Muscle layer of duodenum (tissue), 2 donors: Measurements from ENCODE around the gene OPALIN.

ENCODE experiments used
- H3K27ac ChIP-seq: one replicate; pipeline ENCODE4 v1.7.0; 2013; ENCODE audit warnings: mild to moderate bottlenecking, low read length
- H3K27me3 ChIP-seq: one replicate; pipeline ENCODE4 v1.7.0; 2013; ENCODE audit warnings: low read depth, mild to moderate bottlenecking, control low read depth, low read length
- H3K36me3 ChIP-seq, 2 donors: one replicate each; pipeline ENCODE4 v1.7.0; 2013; ENCODE audit warnings: low read length in 2 of 2, control low read depth in 1 of 2, mild to moderate bottlenecking in 1 of 2; ENCODE audit not compliant: insufficient read depth in 2 of 2, control insufficient read depth in 1 of 2
- H3K4me1 ChIP-seq, 2 donors: one replicate each; pipeline ENCODE4 v1.7.0; 2013; ENCODE audit warnings: low read length in 2 of 2, mild to moderate bottlenecking in 2 of 2, control low read depth in 1 of 2, moderate library complexity in 1 of 2; ENCODE audit not compliant: insufficient read depth in 2 of 2, control insufficient read depth in 1 of 2
- H3K4me3 ChIP-seq, 2 donors: one replicate each; pipeline ENCODE4 v1.7.0; 2013; ENCODE audit warnings: low read length in 2 of 2, low read depth in 1 of 2, mild to moderate bottlenecking in 1 of 2
- H3K9me3 ChIP-seq, 2 donors: one replicate each; pipeline ENCODE4 v1.7.0; 2013; ENCODE audit warnings: low read length in 2 of 2, control low read depth in 1 of 2, mild to moderate bottlenecking in 1 of 2; ENCODE audit not compliant: control insufficient read depth in 1 of 2
- donor health status: healthy.

The OPALIN gene

DNA sequence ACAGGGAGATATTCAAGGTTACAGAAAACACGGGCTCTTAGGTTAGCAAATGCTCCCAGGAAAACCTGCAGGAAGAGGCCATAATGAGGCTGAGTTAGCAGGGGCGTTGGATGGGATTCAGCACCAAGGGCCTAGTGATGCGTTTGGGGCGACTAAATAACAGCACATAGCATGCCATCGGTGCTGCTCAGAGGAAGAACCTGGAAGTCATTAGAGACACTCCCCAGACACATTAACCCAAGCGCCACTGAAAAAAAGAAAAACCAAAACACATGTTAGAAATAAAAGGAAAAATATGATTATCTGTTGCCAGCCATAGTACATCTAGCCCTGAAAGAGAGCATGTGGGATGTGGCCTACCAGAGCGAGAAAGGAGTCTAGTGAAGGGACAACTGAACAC, 28.8 kb upstream of the OPALIN start:
- Histone ChIP-seq H3K27ac (no peak overlapping the region), H3K9me3 (no peaks in the 10 kb centered on the region)

DNA sequence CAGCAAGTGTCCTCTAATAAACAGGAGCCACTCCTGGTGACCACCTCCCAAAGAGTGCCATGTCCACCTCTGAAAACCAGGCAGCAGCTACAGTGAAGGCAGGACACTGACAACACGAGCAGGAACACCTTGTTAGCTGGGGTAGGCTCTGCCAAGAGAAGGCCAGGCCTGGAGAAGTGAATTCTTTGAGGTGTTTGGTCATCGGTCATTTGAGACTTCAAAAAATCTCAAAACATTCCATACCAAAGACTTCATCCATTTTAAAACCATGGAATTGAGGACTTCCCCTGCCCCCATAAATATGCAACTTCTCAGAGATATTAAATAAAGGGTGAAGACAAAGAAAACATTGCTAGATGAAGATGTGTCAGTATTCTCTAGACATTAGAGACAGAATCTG, 28.4 kb upstream of the OPALIN start:
- Histone ChIP-seq H3K4me1 (no peaks in the 10 kb centered on the region), H3K9me3 (no peaks in the 10 kb centered on the region), H3K27me3 (no peaks in the 10 kb centered on the region), H3K4me3 (no peak overlapping the region), H3K27ac (no peak overlapping the region), H3K36me3 (no peaks in the 10 kb centered on the region)

More for the DNA sequence above, 28.8 kb upstream of the OPALIN start:
- no peak overlapping the region for H3K4me3 ChIP-seq
- no peaks in the 10 kb centered on the region for H3K4me1 ChIP-seq
- no peaks in the 10 kb centered on the region for H3K36me3 ChIP-seq
- H3K27me3 ChIP-seq, result no peaks in the 10 kb centered on the region

DNA sequence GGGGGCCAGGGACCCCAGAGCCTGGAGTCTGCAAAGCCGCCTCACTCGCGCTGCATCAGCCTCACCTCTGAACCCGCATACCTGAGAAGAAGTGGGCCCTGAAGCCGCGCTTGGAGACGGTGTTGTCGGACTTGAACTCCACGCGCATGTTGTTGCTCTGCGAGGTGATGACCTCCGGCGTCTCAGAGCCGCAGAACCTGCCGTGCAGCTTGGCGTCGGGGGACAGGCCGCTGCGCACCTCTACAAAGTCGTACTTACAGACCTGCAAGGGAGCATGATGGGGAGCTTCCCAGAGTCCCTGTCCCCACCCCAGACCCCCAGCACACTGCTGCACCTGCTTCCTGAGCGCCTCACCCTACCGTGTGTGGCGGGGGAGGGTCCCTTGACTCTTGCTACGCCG, 25.7 kb upstream of the OPALIN start:
- Histone ChIP-seq H3K4me3 (no peak overlapping the region), H3K9me3 (no peaks in the 10 kb centered on the region), H3K36me3 (no peaks in the 10 kb centered on the region), H3K4me1 (no peaks in the 10 kb centered on the region), H3K27ac (no peak overlapping the region), H3K27me3 (no peaks in the 10 kb centered on the region)

DNA sequence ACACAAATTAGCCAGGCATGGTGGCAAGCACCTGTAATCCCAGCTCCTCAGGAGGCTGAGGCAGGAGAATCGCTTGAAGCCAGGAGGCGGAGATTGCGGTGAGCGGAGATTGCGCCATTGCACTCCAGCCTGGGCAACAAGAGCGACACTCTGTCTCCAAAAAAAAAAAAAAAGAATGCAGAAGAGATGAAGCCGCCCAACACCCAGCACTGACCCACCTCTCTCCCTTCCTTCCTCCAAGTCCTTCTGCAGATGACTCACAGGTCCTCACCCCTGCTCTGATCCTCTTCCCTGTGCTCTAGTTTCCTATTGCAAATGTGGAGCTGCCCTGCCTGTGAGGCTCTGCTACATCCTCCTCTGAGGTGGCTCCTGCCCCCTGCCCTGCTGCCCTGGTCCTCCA, 22.0 kb upstream of the OPALIN start:
- Histone ChIP-seq H3K27me3 (no peaks in the 10 kb centered on the region), H3K4me1 (peaks cover 0 to 17% of the 10 kb centered on the region in 2 donors), H3K9me3 (no peaks in the 10 kb centered on the region), H3K4me3 (no peak overlapping the region), H3K27ac (no peak overlapping the region), H3K36me3 (no peaks in the 10 kb centered on the region)

DNA sequence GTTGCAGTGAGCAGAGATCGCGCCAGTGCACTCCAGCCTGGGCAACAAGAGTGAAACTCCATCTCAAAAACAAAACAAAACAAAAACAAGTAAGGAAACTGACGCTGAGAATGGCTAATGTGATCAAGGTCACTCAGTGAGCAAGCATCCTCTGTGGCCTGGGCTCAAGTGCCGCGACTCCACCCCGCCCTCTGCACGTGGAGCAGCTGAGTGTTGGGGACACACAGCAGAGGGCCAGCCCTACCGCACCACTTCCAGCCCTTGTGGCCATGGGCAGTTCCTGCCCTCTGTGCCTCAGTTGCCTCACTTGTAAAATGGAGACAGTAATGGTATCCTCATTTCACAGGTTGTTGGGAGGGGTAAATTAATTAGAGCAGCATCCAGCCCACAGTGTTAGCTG, 21.0 kb upstream of the OPALIN start:
- Histone ChIP-seq H3K27ac (no peak overlapping the region), H3K27me3 (no peaks in the 10 kb centered on the region), H3K4me1 (peaks cover 0 to 25% of the 10 kb centered on the region in 2 donors)

DNA sequence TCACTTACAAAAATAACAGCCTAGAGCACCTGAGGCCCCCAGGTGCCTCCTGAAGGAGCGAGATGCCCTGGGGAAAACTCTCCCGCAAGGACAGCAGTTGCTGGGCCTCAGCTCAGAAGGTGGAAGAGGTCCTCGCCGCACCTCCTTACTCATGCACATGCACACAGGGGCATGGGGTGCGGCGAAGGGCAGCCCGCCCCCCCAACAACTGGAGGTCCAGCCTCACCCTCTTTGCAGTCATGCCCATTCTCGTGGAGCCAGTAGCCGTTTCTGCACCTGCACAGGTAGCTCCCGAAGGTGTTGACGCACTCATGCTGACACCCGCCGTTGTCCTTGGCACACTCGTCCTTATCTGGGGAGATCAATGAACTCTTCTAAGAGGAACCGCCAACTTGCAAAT, 19.9 kb upstream of the OPALIN start:
- no peak overlapping the region for H3K4me3 ChIP-seq
- H3K27ac ChIP-seq, result no peak overlapping the region
- H3K36me3 ChIP-seq, result no peaks in the 10 kb centered on the region
- H3K27me3 ChIP-seq, result no peaks in the 10 kb centered on the region
- peaks cover 0 to 25% of the 10 kb centered on the region in 2 donors for H3K4me1 ChIP-seq
- no peaks in the 10 kb centered on the region for H3K9me3 ChIP-seq

More for the DNA sequence above, 21.0 kb upstream of the OPALIN start:
- Histone ChIP-seq H3K36me3 (no peaks in the 10 kb centered on the region), H3K9me3 (no peaks in the 10 kb centered on the region), H3K4me3 (no peak overlapping the region)

DNA sequence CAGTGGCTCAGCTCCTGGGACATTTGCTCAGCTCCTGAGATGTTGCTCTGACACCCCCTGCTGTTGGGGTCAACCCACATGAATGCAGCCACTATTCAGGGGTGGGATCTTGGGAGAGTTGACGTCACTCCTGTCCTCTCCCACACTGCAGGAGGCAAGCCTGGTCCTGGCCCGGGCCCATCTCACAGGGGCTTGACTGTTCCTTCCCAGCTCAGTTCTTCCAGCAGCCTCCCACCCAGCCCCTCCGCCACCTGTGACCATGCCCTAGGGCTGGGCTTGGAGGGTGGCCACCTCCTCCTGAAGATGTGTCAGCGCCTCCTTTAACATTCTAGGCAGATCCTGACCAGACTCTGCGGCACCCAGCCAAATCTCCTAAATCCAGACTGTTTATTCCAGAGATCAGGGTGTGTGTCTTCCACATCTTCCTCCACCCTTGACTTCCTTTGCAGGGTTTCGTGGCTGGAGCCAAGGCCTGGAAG, 19.1 kb upstream of the OPALIN start:
- H3K4me3 ChIP-seq, result no peak overlapping the region
- H3K27ac ChIP-seq, result no peak overlapping the region
- H3K36me3 ChIP-seq, result no peaks in the 10 kb centered on the region
- peaks cover 0 to 25% of the 10 kb centered on the region in 2 donors for H3K4me1 ChIP-seq
- H3K9me3 ChIP-seq, result no peaks in the 10 kb centered on the region
- no peaks in the 10 kb centered on the region for H3K27me3 ChIP-seq

DNA sequence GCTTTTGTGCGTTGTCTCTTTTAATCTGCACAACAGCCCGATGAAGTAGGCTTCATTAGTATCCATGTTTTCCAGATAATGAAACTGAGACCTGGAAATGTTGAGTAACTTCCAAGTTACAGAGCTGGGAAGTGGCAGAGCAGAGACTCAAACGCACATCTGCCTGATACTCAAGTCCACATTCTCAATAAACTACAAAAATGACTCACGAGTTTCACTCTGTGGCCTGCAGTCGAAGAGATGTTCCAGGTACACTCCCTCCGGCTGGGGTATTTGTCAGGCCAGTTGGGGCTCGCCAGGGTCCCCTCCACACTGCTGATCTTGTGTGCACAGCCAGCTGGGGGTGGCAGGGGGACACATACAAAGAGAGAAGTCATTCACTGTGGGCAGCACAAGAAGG, 17.7 kb upstream of the OPALIN start:
- peaks cover 0 to 25% of the 10 kb centered on the region in 2 donors for H3K4me1 ChIP-seq
- no peaks in the 10 kb centered on the region for H3K36me3 ChIP-seq
- no peaks in the 10 kb centered on the region for H3K27me3 ChIP-seq
- no peak overlapping the region for H3K27ac ChIP-seq
- no peak overlapping the region for H3K4me3 ChIP-seq
- H3K9me3 ChIP-seq, result no peaks in the 10 kb centered on the region

DNA sequence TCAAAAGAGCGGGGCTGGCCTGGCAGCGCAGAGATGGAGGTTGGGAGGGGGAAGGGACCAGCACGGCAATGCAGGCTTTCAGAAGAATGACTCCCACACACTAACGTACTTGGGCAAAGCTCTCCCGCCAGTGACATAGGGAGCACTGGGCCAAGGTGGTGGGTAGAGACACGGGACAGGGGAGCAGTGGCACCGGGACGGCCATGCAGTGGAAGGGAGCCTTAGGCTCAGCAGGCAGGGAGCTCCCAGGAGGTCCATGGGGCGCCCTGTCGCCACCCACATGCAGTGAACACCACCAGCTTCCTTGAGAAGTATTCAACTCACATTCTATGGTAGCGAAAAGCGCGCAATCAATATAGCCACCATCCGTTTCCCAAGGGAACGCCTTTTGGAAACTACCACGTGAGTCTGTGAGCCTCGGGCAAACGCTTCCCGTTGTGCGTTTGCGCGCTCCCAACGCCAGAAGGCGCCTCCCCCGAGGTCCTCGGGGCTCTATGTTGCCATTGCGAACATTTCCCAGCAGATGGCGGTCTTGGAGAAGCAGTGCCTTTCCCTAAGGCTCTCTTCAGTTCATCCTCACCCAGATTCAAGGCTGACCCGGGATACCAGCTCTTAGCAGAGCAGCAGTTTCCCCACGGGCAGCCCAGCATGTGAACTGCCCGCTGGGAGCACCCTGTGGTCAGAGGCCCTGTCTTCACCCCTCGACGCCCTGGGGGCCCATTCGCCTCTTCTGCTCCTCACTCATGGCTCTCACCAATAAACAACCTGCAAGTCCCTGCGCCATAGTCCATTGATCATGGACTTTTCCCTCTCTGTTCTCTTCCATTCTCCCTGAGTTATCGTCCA, 16.4 kb upstream of the OPALIN start:
- Histone ChIP-seq H3K9me3 (no peaks in the 10 kb centered on the region), H3K36me3 (no peaks in the 10 kb centered on the region), H3K27me3 (no peaks in the 10 kb centered on the region), H3K4me3 (peak overlapping the region; percentile 63 to 64), H3K4me1 (peaks cover 0 to 25% of the 10 kb centered on the region in 2 donors), H3K27ac (no peak overlapping the region)

DNA sequence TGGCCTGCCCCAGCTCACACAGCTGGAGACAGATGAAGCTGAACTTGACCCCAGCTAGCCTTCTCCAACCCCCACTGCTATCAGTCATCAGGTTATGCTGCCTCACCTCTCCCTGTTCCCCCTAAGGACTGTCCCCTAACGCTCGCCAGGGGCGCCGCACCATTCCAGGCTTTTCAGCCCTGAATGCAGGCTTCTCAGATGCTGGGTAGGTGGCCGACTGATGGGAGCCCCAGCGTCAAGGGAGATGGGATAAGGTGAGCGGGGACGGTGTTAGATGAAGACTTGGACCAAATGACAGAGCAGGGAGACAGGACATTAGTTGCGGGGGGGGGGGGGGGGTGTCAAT, 15.8 kb upstream of the OPALIN start:
- Histone ChIP-seq H3K36me3 (no peaks in the 10 kb centered on the region), H3K27ac (no peak overlapping the region), H3K4me3 (peak overlapping the region in 1 of 2 donors; percentile 63), H3K27me3 (no peaks in the 10 kb centered on the region), H3K9me3 (no peaks in the 10 kb centered on the region), H3K4me1 (peaks cover 0 to 25% of the 10 kb centered on the region in 2 donors)

DNA sequence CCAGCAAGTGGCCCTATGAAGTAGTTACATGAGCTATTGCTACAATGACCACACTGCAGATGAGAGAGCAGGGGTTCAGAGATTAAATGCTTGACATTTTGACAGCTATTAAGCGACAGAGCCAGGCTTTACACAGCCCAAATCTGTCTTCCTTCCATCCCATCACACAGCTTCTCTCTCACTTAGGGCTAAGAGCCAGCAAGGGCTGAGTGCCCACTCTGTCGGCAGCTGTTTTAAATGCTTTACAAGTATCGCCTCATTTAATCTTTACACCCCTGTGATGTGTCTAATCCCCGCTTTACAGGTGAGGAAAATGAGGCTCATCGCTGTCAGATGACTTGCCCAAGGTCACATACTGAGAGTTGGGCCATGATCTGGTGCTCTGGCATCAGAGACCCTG, 15.2 kb upstream of the OPALIN start:
- Histone ChIP-seq H3K9me3 (no peaks in the 10 kb centered on the region), H3K4me1 (peaks cover 0 to 24% of the 10 kb centered on the region in 2 donors), H3K27me3 (no peaks in the 10 kb centered on the region), H3K36me3 (no peaks in the 10 kb centered on the region), H3K27ac (no peak overlapping the region), H3K4me3 (no peak overlapping the region)

DNA sequence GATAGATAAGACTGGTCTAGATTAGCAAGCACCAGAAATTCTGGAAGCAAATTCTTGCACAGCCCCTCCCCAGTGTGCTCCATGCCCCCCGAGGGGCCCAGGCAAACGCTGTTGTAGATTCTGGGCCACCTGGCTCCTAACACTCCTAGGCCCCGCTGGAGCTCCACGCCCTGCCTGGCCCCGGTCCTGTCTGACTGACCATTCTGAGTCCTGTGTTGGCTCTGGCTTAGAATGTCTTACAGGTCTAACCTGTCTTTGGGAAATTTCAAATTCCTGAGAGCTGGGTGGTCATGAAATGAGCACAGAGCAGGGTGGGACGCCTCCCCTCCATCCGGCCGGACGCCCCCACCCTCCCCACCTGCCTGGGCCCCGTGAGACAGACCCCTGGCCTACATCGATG, 12.6 kb upstream of the OPALIN start:
- H3K27ac ChIP-seq, result no peak overlapping the region
- no peaks in the 10 kb centered on the region for H3K9me3 ChIP-seq
- no peak overlapping the region for H3K4me3 ChIP-seq
- no peaks in the 10 kb centered on the region for H3K27me3 ChIP-seq
- no peaks in the 10 kb centered on the region for H3K36me3 ChIP-seq
- peaks cover 0 to 8% of the 10 kb centered on the region in 2 donors for H3K4me1 ChIP-seq
